Limb (tissue), 2 donors: ENCODE measurements around the gene DYNC2LI1.
A peak's percentile ranks its signal among the peaks of the same experiment; 100 is the strongest.
"Not testable (repeated sequence)": the region's sequence is repeated elsewhere in the genome, so short reads cannot be mapped to it uniquely, and the experiment has no call there.

Experiments used
- DNase-seq, 2 donors: peaks; one replicate each; pipeline ENCODE4 v3.0.0-alpha.2; 2016; ENCODE audit errors: extremely low spot score in 2 of 2

Gene DYNC2LI1

DNA sequence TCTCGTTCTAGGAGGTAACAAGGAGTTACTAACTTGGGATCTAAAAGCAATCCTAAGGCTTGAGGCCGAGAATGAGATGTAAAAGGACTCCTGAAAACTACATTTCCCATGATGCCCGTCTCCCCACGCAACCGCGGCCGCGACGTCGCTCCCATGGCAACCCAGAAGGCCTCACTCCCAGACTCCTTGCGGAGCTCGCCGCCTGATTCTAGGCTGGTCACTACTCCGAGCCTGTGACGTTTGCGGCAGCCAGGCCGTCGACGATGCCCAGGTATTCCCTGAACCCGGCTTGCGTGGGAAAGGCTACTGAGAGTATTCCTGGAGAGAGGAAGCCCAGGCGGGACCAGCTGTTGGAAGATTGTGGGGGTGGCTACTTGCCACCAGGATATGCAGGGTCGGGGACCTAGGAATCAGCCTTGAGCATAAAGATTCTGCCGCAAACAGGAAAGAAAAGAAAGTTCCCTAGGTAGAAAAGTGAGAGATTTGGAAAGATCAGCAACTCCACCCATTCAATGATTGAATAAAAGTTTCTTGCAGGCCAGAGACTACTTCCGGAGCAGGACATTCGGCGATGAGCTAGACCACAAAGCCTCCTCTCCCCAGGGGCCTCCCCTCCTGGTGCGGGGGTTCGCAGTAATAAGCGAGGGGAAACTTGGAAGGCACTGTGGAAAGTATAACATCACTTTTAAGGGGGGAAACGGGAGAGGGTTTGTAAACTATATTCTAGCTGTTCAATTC lies at the start of gene DYNC2LI1:
TSS of gene DYNC2LI1 (plus strand) at position 164 of the 738 bp plus-strand sequence. CDS start at position 264, 100 bp downstream.
- peak; percentile 91 to 97 for DNase-seq

DNA sequence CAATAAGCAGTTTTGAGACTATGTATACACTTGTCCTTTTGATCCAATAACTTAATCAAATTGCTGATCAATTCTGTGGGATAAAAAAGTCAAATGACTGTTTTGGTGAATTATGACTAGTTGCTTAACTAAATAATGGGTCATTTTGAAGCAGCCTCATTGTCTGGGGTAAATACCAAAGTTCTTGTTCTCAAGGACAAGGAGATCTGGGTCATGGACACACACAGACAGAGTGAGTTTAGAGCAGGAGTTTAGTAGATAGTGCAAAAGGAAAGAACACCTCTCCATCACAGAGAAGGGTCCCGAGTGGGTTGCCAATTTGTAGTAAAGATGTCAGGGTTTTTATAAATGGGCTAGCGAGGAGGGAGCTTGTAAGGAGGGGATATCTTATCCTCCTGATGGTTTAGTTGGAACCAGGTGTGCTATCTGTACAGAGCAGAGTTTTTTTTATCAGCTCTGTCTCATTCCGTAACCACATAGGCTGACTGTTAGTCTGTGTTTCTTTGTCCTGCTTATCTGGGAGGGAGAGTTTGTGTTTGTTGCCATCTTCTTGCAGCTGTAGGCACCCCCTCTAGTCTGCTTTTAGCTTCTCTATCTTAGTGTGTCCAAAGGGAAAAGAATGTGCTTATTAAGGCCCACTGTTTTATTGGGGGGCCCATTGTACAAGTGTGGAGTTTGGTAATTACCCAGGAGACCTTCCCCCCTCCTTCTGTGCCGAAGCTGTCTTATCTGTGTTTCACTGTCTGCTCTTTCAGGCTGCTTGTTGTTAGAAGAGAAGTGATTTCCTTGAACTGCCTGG lies 48.9 kb upstream of the DYNC2LI1 start:
- no peak for DNase-seq

DNA sequence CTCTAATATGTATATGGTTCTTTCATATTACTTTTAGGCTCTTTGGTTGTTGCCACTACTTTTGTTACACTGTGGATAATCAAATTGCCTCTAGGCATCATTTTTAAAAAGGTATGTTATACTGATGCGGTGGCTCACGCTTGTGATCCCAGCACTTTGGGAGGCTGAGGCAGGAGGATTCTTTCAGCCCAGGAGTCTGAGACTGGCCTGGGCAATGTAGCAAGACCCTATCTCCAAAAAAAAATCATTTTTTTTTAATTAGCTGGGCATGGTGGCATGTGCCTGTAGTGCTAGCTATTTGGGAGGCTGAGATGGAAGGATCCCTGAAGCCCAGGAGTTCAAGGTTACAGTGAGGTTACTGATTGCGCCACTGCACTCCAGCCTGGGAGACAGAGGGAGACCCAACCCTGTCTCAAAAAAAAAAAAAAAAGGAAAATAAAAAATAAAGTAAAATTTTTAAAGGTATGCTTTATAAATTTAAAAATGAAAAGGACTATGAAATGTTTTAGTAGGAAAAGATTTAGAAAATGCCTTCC lies 48.1 kb upstream of the DYNC2LI1 start:
- DNase-seq, result no peak

DNA sequence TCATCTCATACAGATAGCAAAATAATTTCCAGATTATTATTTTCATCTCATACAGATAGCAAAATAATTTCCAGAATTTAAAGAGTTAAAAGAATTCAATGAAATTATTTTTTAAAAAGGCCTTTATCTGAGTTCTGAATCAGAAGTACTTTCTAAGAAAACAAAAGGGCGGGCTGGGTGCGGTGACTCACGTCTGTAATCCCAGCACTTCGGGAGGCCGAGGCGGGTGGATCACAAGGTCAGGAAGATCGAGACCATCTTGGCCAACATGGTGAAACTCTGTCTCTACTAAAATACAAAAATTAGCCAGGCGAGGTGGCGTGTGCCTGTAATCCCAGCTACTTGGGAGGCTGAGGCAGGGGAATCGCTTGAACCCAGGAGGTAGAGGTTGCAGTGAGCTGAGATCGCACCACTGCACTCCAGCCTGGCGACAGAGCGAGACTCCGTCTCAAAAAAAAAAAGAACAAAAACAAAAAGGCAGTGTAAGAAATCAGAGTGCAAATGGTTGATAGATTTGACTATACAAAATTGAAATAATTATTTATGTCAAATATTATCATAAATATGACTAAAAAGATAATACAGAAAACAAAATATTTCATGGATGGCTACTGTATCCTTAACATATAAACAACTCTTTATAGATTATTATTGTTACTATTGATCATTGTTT lies 46.7 kb upstream of the DYNC2LI1 start:
- DNase-seq, result not testable (repeated sequence)

DNA sequence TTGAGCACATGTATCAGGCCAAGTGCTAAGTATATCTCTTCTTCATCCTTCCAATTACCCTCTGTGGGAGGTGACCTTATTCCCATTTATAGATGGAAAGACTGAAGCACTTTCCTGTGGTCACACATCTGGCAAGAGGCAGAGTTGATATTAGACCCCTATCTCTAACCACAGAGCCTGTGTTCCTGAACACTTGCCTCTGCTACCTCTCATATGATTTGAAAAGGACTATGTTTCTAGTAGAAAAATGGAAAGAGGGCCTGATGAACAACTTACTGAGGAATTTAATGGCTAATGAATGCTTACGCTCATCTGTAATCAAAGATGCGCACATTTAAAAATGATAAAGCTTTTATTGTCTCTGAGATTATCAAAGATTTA lies 46.2 kb upstream of the DYNC2LI1 start:
- DNase-seq, result no peak

DNA sequence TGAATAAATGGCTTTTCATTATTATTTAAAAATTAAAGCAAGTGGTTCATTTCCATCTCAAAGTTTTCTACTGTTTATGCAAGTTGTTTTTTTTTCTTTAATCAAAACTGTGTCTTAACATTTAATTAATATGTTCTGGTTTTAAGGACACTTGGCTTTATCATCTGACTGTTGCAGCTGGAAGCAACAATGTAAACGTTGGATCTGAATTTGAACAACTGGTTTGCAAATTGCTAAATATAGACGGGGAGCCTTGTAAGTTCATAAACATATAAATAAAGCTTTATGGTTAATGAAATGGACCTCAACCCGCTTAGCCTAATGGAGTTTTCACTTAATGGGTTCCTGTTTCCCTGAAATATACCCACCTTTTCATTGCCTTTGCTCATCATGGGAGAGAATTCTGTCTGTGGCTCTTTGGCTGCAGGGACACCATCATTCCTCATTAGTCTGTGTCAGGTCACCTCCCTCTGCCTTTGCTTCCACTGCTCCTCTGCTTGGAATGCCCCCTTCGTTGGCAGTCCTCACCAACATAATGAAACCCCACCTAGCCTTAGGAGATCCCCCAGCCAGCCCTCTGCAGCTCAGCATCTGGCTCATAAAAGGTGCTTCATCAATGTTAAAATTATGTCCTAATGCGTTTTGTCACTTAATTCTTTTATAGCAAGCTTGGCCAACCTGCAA lies 44.2 kb upstream of the DYNC2LI1 start:
- no peak for DNase-seq

DNA sequence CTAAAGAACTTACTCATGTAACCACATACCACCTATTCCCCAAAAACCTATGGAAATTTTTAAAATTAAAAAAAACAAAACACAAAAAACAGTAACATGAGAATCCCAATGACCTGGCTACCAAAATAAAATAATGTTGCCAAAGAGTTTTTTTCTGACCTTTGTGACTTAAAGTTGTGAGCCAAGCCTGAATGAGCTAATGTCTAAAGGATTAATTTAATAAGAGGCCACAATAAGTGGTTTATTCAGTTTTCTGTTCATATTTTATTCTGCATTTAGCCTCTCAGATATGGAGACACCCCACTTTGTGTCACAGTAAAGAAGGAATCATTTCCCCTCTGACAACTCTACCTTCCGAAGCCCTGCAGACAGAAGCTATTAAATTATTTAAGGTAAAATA lies 42.6 kb upstream of the DYNC2LI1 start:
- DNase-seq, result no peak

DNA sequence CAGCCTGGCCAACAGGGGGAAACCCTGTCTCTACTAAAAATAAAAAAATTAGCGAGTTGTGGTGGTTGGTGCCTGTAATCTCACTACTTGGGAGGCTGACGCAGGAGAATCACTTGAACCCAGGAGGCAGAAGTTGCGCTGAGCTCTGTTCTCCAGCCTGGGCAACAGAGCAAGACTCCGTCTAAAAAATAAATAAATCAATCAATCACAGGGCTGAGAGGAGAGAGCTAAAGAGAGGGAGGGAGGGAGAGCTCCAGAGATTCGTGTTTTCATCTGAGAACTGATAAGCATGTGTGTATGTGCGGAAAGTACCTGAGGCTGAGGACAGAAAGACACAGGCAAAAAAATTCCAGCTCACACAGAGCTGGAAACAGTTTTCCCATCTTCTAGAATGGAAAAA lies 37.2 kb upstream of the DYNC2LI1 start:
- no peak for DNase-seq

DNA sequence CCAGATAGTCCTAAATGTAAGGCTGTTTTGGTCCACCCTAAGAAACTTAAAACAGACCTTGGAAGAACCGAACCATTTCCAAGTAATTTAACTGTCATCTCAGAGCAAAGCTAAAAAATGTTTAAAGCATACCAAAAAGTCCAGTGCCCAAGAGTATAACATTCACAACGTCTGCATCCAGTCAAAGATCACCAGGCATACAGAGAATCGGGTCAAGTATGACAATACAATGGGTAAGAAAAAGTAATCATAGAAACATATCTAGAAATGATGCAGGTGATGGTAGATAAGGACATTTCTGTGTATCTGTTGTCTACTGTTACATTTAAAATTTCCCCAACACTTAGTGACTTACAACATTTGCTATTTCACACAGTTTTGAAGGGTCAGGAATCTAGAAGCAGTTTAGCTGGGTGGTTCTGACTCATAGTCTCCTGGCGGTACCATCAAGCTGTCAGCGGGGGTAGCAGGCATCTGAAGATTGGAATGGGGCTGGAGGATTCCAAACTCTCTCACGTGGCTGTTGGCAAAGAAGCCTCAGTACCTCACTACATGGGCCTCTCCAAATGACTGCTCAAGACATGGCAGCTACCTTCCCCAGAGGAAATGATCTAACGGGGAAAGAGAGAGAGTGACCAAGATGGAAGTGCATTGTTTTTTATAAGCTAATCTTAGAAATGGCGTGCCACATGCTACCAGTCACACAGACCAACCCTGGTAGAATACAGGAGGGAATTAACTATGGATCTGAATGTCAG lies 36.6 kb upstream of the DYNC2LI1 start:
- DNase-seq, result no peak

DNA sequence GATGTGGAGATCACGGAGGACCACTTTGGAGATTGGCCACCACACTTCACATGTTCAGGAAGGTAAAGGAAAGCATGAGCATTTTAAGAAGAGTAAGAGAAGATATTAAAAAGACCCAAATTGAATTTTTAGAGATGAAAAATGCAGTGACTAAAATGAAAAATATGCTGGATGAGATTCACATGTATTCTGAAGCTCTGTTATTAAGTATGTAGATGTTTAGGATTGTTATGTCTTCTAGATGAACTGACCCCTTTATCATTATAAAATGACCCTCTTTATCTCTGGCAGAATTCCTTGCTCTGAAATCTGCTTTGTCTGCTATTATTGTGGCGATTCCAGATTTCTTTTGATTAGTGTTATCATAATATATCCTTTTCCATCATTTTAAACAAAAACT lies 36.0 kb upstream of the DYNC2LI1 start:
- no peak for DNase-seq

DNA sequence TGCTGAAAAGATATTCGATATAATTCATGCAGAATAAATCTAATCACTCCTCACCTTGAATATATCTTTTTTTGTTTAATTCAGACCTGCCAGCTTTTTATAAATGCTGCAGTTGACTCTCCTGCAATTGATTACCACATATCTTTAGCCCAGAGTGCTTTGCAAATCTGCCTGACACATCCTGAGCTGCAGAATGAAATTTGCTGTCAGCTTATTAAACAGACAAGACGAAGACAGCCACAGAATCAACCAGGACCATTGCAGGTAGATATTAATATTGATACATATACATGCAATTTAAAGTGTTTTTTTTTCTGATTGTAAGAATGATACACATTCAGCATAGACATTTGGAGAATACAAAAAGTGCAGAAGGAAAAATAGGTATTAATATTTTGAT lies 35.6 kb upstream of the DYNC2LI1 start:
- no peak for DNase-seq

DNA sequence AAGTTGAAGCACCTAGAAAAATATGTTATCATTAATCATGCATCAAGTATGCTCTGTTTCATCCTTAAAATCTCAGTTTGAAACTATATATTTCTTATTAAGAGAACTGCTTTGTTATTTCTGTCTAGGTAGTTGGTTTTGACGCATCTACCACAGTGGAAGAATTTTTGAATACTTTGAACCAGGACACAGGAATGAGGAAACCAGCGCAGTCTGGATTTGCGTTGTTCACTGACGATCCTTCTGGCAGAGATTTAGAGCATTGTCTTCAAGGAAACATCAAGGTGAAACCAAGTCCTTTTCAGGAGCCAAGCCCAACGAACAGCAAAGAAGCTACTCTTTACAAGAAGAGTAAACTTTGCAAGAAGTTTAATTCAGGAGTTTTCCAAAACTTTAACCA lies 30.1 kb upstream of the DYNC2LI1 start:
- no peak for DNase-seq

DNA sequence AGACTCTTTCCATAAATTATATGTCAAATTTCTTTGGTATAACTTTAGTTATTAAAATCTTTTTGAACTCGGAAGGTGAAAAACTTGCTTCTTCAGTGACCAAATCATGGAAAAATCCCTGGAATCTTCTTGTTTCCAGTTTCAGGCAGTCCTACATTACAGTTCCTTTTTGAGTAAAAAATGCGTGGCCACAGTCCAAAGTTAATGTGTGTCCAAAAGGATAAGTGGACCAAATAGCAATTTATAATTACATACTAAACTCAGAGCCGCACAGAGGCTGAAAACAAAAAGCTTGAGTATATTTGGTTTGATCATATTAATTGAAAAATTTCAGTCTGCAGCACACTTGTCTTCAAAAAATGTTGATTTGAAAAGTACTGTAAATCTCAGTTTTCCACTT lies 28.4 kb upstream of the DYNC2LI1 start:
- peak in 1 of 2 donors; percentile 18 for DNase-seq

DNA sequence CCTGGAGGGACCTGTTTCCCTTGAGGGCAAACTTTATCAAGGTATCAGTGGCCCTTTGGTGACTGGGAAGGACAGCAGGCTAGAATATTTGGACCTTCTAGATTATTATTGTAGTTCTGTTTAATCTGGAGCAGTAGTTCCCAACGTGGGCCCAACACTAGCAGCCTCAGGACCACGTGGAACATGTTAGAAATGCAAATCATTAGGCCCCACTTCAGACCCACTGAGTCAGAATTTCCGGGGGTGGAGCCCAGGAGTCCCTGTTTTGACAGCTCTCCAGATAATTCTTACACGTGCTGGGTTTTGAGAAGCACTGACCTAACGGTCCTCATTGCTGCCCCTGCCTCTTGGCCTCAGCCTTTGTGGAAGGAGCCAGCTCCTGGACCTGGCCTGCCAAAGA lies 25.5 kb upstream of the DYNC2LI1 start:
- DNase-seq, result no peak

DNA sequence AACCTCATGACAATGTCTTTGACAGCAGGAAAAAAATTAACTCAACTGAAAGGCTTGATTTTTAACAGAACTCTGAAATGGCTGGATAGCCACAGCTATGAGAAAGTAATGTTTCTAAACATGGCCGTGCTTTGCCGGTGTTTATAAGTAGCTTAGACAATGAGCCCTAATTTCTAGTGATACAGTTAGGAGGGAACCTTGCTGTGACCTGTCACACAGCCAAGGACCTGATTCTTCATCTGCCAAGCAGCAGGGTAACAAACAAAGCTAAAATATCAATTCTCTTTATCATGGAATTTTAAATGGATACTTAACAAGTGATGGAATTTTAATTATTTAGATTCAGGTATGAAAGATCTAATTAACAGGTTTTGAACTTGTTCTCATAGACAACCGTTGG lies 24.3 kb upstream of the DYNC2LI1 start:
- no peak for DNase-seq

DNA sequence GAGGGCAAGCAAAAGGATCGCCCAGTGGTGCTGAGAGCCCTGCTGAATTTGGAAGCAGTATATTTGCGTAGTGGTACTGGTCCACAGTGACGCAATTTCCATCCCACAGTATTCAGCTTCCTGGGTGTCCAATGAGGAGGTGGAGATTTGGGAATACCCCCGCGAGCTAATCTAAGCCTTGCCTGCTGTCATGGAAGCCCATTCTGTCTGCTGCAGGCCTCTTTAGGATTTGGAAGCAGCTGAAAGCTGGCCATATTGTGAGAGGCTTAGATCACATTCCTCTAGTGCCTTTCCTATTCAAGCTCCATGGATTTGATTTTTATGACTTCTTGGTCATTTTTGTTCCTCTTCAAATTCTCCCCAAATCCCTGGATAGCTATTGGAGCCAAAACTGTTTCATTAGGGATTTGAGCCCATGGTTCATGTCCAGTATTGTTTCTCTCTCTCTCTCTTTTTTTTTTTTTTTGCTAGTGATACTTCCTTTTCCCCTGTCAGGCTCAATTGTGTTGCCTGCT lies 22.3 kb upstream of the DYNC2LI1 start:
- no peak for DNase-seq

DNA sequence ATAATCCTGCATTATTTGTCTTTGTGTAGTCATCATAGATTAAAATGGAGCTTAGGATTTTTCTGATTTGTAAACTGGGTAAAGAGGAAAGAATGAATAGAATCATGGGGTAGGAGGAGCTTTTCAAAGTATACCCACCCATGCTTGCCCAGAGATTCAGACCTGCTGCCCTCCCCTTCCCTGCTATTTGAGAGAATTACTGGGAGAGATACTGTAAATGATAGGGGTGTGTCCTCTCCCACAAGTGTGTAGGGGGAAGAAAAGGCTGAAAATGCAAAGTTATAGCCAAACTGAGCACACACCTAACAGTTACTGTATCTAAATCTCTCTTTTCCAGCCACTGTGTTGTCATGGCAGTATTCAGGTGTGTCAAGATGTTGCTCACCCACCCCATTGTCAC lies 21.5 kb upstream of the DYNC2LI1 start:
- no peak for DNase-seq

DNA sequence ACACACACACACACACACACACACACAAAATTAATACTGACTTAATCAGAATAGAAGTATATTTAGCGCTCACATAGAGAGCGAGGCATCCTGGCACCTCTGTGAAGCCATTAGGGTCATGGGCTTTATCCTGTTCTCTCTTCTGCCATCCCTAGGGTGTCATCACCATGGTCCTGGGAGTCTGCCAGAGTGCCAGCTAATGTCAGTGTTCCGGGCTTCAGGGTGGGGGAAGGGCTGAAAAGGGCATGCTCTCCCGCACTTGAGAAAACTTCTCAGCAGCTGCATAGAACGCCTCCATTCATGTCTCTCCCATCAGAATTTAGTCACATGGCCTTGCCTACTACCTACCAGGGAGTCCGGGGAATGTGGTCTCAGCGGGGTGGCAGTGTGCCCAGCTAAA lies 19.7 kb upstream of the DYNC2LI1 start:
- DNase-seq, result peak in 1 of 2 donors; percentile 31

DNA sequence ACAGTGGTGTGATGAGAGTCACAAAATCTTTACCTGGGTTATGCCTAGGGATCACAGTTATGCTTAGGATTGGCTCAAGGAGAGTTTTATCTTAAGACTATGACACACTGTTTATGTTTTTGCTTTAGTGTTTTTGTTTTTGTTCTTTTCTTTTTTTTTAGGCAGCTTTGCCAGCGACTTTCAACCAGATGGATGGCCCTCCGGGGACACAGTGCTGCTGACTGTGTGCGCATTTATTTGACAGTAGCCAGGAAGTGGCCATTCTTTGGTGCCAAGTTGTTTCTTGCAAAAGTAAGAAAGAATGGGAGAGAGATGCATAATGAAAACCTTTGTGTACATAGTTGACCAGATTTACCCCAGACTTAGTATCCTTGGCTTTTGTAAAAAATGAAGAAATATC lies 15.1 kb upstream of the DYNC2LI1 start:
- DNase-seq, result no peak

DNA sequence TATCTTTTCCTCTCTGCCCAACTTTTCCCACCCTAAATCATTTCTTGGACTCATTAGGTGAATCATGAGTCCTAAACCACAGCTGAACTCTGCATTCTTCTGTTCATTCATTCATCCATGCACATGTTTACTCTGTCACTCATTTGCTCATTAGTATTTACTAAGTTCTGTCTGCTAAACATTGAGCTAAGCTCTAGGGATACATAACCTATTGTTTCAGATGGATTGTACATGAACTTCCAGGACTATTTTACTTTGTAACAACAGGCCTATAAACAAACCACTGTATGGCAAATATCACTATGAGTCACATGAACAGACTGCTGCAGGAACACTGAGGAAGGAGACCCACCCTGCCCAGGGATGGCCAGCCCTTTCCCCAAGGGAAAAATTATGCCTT lies 14.6 kb upstream of the DYNC2LI1 start:
- DNase-seq, result no peak

DNA sequence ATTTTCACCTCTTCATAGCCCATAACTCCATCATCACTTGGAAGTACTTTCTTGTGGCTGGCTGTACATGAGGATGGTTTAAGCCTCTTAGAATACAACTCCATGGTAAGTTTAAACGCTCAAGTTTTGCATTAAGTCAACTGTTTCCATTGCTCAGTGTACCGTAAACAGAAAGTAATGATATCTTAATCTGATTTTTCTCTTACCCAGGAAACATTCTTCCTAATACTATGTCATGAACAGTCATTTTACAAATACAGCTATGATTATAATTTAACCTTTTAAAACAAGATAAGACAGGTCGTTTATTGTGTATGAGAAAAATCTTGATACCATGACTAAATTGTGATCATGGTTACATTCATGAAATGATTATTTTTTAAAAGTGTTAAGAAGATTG lies 11.6 kb upstream of the DYNC2LI1 start:
- no peak for DNase-seq
